HFF-Myc (cell line): ENCODE measurements around the gene ARPC2.

Source experiments
- DNase-seq: peaks from one replicate; pipeline ENCODE4 v3.0.0-alpha.2; 2011; ENCODE audit warnings: low read depth; ENCODE audit errors: extremely low read depth
- H3K4me3 ChIP-seq: replicated peaks from 2 replicates; pipeline ENCODE4 v1.5.1; 2011; ENCODE audit warnings: low read depth, mild to moderate bottlenecking, control low read depth, low read length
- CTCF ChIP-seq: IDR thresholded peaks from 2 replicates; pipeline ENCODE4 v1.5.1; 2012; ENCODE audit warnings: mild to moderate bottlenecking, low read depth, low read length, control low read depth; ENCODE audit errors: missing control alignments

ARPC2 gene

GRCh38 chr2:218280260-218280870 is 63.4 kb downstream of the ARPC2 start:
- TF ChIP-seq CTCF: no peak
- no peak for DNase-seq
- H3K4me3 ChIP-seq: no peak overlapping the region

- no peak for TF ChIP-seq CTCF
- H3K4me3 ChIP-seq: no peak overlapping the region
- no peak for DNase-seq
Measured at GRCh38 chr2:218281449-218281848, 64.5 kb downstream of the ARPC2 start.

- no peak for TF ChIP-seq CTCF
- DNase-seq: no peak
- H3K4me3 ChIP-seq: no peak overlapping the region
Measured at GRCh38 chr2:218282173-218282991, 65.4 kb downstream of the ARPC2 start.

- peak; percentile 50 for DNase-seq
- no peak for TF ChIP-seq CTCF
- H3K4me3 ChIP-seq: no peak overlapping the region
Measured at GRCh38 chr2:218284106-218284811, 67.3 kb downstream of the ARPC2 start.

- no peak for DNase-seq
- peak overlapping the region; percentile 44 for H3K4me3 ChIP-seq
- no peak for TF ChIP-seq CTCF
Measured at GRCh38 chr2:218285604-218286003, 68.6 kb downstream of the ARPC2 start.

GRCh38 chr2:218286570-218287459 is 69.8 kb downstream of the ARPC2 start:
- H3K4me3 ChIP-seq: peak overlapping the region; percentile 44
- DNase-seq: peak; percentile 89
- TF ChIP-seq CTCF: no peak
